SK-N-MC (cell line): ENCODE measurements around the gene COPE.

Experiments used
- DNase-seq: peaks from one replicate; pipeline ENCODE4 v3.0.0-alpha.2; 2011; ENCODE audit warnings: low read depth, low spot score
- H3K27ac ChIP-seq: fragments of 200-600 bp; sonication (generic); 2 replicates; pipeline ENCODE4 v1.5.1; 2016; ENCODE audit warnings: mixed run types
- H3K36me3 ChIP-seq: fragments of 200-600 bp; sonication (generic); 2 replicates; pipeline ENCODE4 v1.6.1; 2017; ENCODE audit warnings: antibody characterized with exemption, low read length, mixed read lengths; ENCODE audit not compliant: insufficient read depth
- H3K4me3 ChIP-seq: fragments of 200-600 bp; sonication (generic); 2 replicates; pipeline ENCODE4 v1.5.1; 2016
- H3K9ac ChIP-seq: fragments of 200-600 bp; sonication (generic); 2 replicates; pipeline ENCODE4 v1.8.0; 2017; ENCODE audit warnings: mixed run types, mixed read lengths; ENCODE audit not compliant: insufficient read length
- H3K9me3 ChIP-seq: fragments of 200-600 bp; sonication (generic); 2 replicates; pipeline ENCODE4 v1.6.1; 2017; ENCODE audit warnings: low read depth, mild to moderate bottlenecking, antibody characterized with exemption, low read length, moderate library complexity, mixed read lengths
- EZH2 ChIP-seq: fragments of 200-600 bp; sonication (generic); IDR thresholded peaks from one replicate; pipeline ENCODE4 v1.6.1; 2017; ENCODE audit warnings: antibody characterized with exemption
- FOXP2 ChIP-seq: optimal IDR thresholded peaks from 2 replicates; pipeline ENCODE3; 2011; ENCODE audit warnings: mild to moderate bottlenecking, moderate library complexity; ENCODE audit not compliant: insufficient read depth; ENCODE audit errors: extremely low read length, control extremely low read depth
- POLR2AphosphoS5 ChIP-seq: IDR thresholded peaks from 2 replicates; pipeline ENCODE4 v1.6.1; 2012; ENCODE audit warnings: mild to moderate bottlenecking, low read depth, low read length, borderline replicate concordance

COPE gene

GRCh38 chr19:18915639-18916038 is 3.5 kb downstream of the COPE start:
- Histone ChIP-seq H3K36me3 (no peaks in the 10 kb centered on the region; the same call in 1 of the 2 replicates), H3K9me3 (no peaks in the 10 kb centered on the region), H3K27ac (no peak overlapping the region), H3K4me3 (no peak overlapping the region), H3K9ac (no peak overlapping the region)
- DNase-seq, result no peak
- TF ChIP-seq POLR2AphosphoS5, result no peak
- no peak for TF ChIP-seq EZH2
- no peak for TF ChIP-seq FOXP2

GRCh38 chr19:18913466-18913865 is 5.7 kb downstream of the COPE start:
- no peak for DNase-seq
- no peak for TF ChIP-seq POLR2AphosphoS5
- no peak for TF ChIP-seq EZH2
- TF ChIP-seq FOXP2, result no peak
- H3K36me3 ChIP-seq, result no peaks in the 10 kb centered on the region; the same call in 1 of the 2 replicates
- H3K27ac ChIP-seq, result no peak overlapping the region
- H3K9me3 ChIP-seq, result no peaks in the 10 kb centered on the region
- H3K4me3 ChIP-seq, result no peak overlapping the region
- no peak overlapping the region for H3K9ac ChIP-seq

DNA sequence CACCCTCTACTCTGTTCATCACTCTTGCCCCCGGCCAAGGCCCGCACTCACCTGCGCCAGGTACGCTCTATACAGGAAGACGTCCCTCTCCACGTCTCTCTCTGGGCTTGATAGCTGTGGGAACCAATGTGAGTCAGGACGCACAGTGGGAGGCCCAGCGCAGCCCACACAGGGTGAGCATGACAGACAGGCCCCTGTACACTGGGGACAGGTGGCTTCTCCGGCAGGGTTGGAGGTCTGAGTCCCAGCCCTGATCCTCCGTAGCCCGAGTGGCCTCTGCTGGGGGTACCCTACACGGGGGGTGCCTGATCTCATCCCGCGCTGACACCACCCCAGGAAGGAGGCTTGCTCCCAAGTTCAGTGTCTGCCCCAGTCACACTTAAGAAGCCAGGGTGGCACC is 6.3 kb downstream of the COPE start:
- DNase-seq, result no peak
- no peak for TF ChIP-seq FOXP2
- TF ChIP-seq POLR2AphosphoS5, result no peak
- no peak for TF ChIP-seq EZH2
- no peak overlapping the region for H3K9ac ChIP-seq
- no peaks in the 10 kb centered on the region; the same call in 1 of the 2 replicates for H3K36me3 ChIP-seq
- H3K4me3 ChIP-seq, result no peak overlapping the region
- H3K9me3 ChIP-seq, result no peaks in the 10 kb centered on the region
- no peak overlapping the region for H3K27ac ChIP-seq

DNA sequence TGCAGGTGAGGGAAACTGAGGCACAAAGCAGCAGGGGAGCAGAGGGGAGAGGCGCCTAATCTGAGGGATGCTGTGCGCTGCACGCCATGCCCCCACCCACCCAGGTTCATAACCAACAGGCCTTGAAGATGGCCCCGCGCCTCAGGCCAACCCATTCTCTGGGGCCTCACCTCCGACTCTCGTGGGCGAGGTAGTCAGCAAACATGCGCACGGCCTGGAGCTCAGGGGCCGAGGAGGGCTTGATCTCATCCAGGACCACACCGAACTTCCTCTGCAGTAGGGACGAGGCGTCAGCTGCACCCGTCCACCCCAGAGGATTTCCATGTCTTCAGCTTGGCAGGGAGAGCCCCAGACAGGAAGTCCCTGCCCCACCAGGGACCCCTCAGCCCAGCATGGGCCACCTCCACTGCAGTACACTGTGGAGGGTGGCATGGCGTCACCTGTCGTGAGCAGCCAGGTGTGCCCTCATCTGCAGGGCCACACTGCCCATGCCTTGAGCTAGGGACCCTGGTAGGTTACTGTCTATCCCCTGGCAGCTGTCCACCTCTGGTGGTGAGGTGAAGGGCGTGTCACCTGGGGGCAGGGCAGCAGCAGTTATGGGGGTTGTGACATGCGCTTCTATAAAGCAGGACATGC is 8.3 kb downstream of the COPE start:
- Histone ChIP-seq H3K27ac (no peak overlapping the region), H3K9ac (no peak overlapping the region), H3K36me3 (no peaks in the 10 kb centered on the region; the same call in 1 of the 2 replicates), H3K9me3 (no peaks in the 10 kb centered on the region), H3K4me3 (no peak overlapping the region)
- DNase-seq, result no peak
- no peak for TF ChIP-seq EZH2
- no peak for TF ChIP-seq POLR2AphosphoS5
- no peak for TF ChIP-seq FOXP2

DNA sequence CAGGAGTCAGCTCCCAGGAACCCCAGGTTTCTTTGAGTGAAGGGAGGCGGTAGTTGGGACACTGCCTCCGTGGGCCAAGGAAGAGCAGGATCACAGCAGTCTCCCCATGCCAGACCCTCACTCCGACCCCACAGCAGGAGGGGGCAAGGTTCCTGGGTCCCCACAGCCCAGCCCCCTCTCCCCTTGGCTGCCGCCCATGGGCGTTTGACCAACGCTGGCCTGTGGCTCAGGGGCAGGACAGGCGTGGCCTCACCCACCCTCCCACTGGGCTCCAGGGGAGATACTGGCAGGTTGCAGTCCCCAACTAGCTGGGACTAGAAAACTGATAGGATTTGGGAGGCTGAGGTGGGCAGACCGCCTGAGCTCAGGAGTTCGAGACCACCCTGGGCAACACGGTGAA is 9.2 kb downstream of the COPE start:
- Histone ChIP-seq H3K27ac (no peak overlapping the region), H3K9me3 (no peaks in the 10 kb centered on the region), H3K4me3 (no peak overlapping the region), H3K9ac (no peak overlapping the region), H3K36me3 (no peaks in the 10 kb centered on the region; the same call in 1 of the 2 replicates)
- no peak for DNase-seq
- TF ChIP-seq FOXP2 (no peak), POLR2AphosphoS5 (no peak), EZH2 (no peak)

GRCh38 chr19:18908917-18909619 is 10.1 kb downstream of the COPE start:
- H3K9ac ChIP-seq, result no peak overlapping the region
- H3K9me3 ChIP-seq, result no peaks in the 10 kb centered on the region
- DNase-seq, result no peak
- H3K27ac ChIP-seq, result no peak overlapping the region
- no peak overlapping the region for H3K4me3 ChIP-seq
- no peaks in the 10 kb centered on the region; the same call in 1 of the 2 replicates for H3K36me3 ChIP-seq
- TF ChIP-seq POLR2AphosphoS5, result no peak
- TF ChIP-seq FOXP2, result no peak
- TF ChIP-seq EZH2, result no peak

GRCh38 chr19:18906605-18907519 is 12.3 kb downstream of the COPE start:
- no peak overlapping the region for H3K4me3 ChIP-seq
- DNase-seq, result no peak
- no peak for TF ChIP-seq FOXP2
- no peak for TF ChIP-seq POLR2AphosphoS5
- TF ChIP-seq EZH2, result no peak
- no peaks in the 10 kb centered on the region for H3K9me3 ChIP-seq
- no peaks in the 10 kb centered on the region for H3K36me3 ChIP-seq
- no peak overlapping the region for H3K27ac ChIP-seq
- no peak overlapping the region for H3K9ac ChIP-seq
